OCI-LY1 (cell line): Measurements from ENCODE around the gene POU2F2.

Experiments
- H2AFZ ChIP-seq: fragments of 200-600 bp; sonication (generic), shearing (Covaris generic); 2 replicates; pipeline ENCODE4 v1.6.0; 2014; ENCODE audit warnings: antibody characterized with exemption, mild to moderate bottlenecking, low read length
- H3F3A ChIP-seq: fragments of 200-600 bp; sonication (generic), shearing (Covaris generic); 2 replicates; pipeline ENCODE4 v1.6.0; 2014; ENCODE audit warnings: mild to moderate bottlenecking, antibody characterized with exemption, low read length, moderate library complexity; ENCODE audit not compliant: insufficient read depth
- H3K27ac ChIP-seq: fragments of 200-600 bp; sonication (generic); 2 replicates; pipeline ENCODE4 v1.5.1; 2014; ENCODE audit warnings: low read length, mixed run types, mild to moderate bottlenecking, low read depth; ENCODE audit not compliant: poor library complexity, severe bottlenecking
- H3K27me3 ChIP-seq: fragments of 200-600 bp; sonication (generic); 2 replicates; pipeline ENCODE4 v1.6.0; 2014; ENCODE audit warnings: antibody characterized with exemption, mild to moderate bottlenecking, low read length, moderate library complexity; ENCODE audit not compliant: insufficient read depth
- H3K36me3 ChIP-seq: fragments of 200-600 bp; sonication (generic); 2 replicates; pipeline ENCODE4 v1.6.1; 2014; ENCODE audit warnings: mild to moderate bottlenecking, antibody characterized with exemption, low read length, moderate library complexity, mixed read lengths; ENCODE audit not compliant: insufficient read depth
- H3K4me1 ChIP-seq: fragments of 200-600 bp; sonication (generic); 2 replicates; pipeline ENCODE4 v1.5.1; 2014; ENCODE audit warnings: mild to moderate bottlenecking, low read length, moderate library complexity; ENCODE audit not compliant: insufficient read depth, severe bottlenecking
- H3K4me2 ChIP-seq: fragments of 200-600 bp; sonication (generic), shearing (Covaris generic); 2 replicates; pipeline ENCODE4 v1.6.1; 2014; ENCODE audit warnings: low read length
- H3K4me3 ChIP-seq: fragments of 200-600 bp; sonication (generic); 2 replicates; pipeline ENCODE4 v1.5.1; 2014; ENCODE audit warnings: low read length, low read depth, mild to moderate bottlenecking, mixed read lengths; ENCODE audit not compliant: poor library complexity, severe bottlenecking
- H3K79me2 ChIP-seq: fragments of 200-600 bp; shearing (Covaris generic); 2 replicates; pipeline ENCODE4 v1.6.1; 2016; ENCODE audit warnings: mixed run types, low read length, mixed read lengths; ENCODE audit not compliant: insufficient read depth
- H3K9ac ChIP-seq: fragments of 200-600 bp; sonication (generic), shearing (Covaris generic); 2 replicates; pipeline ENCODE4 v1.6.1; 2014; ENCODE audit warnings: mild to moderate bottlenecking, low read length, mixed read lengths
- H3K9me2 ChIP-seq: fragments of 200-600 bp; sonication (generic), shearing (Covaris generic); 2 replicates; pipeline ENCODE4 v1.6.1; 2014; ENCODE audit warnings: low read depth, mild to moderate bottlenecking, low read length, mixed read lengths
- H3K9me3 ChIP-seq: fragments of 200-600 bp; shearing (Covaris generic); 2 replicates; pipeline ENCODE4 v1.6.1; 2014; ENCODE audit warnings: low read length, mixed read lengths
- H4K20me1 ChIP-seq: fragments of 200-600 bp; sonication (generic), shearing (Covaris generic); 2 replicates; pipeline ENCODE4 v1.6.0; 2016; ENCODE audit warnings: mild to moderate bottlenecking, low read length; ENCODE audit not compliant: insufficient read depth
- CTCF ChIP-seq: fragments of 200-600 bp; sonication (generic), shearing (Covaris generic); IDR thresholded peaks from 2 replicates; pipeline ENCODE4 v1.5.1; 2017; ENCODE audit warnings: mild to moderate bottlenecking, antibody characterized with exemption, low read length, moderate library complexity, mixed read lengths
- EZH2 ChIP-seq: fragments of 200-600 bp; sonication (generic), shearing (Covaris generic); IDR thresholded peaks from 2 replicates; pipeline ENCODE4 v1.8.0; 2017; ENCODE audit warnings: borderline replicate concordance, mixed run types, mild to moderate bottlenecking, antibody characterized with exemption, low read length, moderate library complexity, mixed read lengths

POU2F2 gene

GRCh38 chr19:42062381-42062780 lies 69.9 kb downstream of the POU2F2 start:
- no peak overlapping the region for H3K4me3 ChIP-seq
- no peak overlapping the region for H3K9ac ChIP-seq
- H3F3A ChIP-seq, result no peaks in the 10 kb centered on the region
- no peak overlapping the region for H2AFZ ChIP-seq
- no peak overlapping the region for H3K27ac ChIP-seq
- H3K36me3 ChIP-seq, result no peaks in the 10 kb centered on the region
- no peaks in the 10 kb centered on the region for H3K27me3 ChIP-seq
- no peak for TF ChIP-seq CTCF
- no peak for TF ChIP-seq EZH2
- no peaks in the 10 kb centered on the region for H4K20me1 ChIP-seq
- no peaks in the 10 kb centered on the region for H3K4me1 ChIP-seq
- no peaks in the 10 kb centered on the region for H3K79me2 ChIP-seq
- no peak overlapping the region for H3K4me2 ChIP-seq
- H3K9me2 ChIP-seq, result no peaks in the 10 kb centered on the region
- no peaks in the 10 kb centered on the region for H3K9me3 ChIP-seq

GRCh38 chr19:42060117-42060516 lies 72.1 kb downstream of the POU2F2 start:
- Histone ChIP-seq H3K36me3 (no peaks in the 10 kb centered on the region), H2AFZ (no peak overlapping the region)

GRCh38 chr19:42059196-42059595 lies 73.0 kb downstream of the POU2F2 start:
- H3K27ac ChIP-seq, result no peak overlapping the region
- H3K9me3 ChIP-seq, result no peaks in the 10 kb centered on the region
- H3F3A ChIP-seq, result no peaks in the 10 kb centered on the region
- no peak overlapping the region for H3K9ac ChIP-seq
- no peak overlapping the region for H2AFZ ChIP-seq
- H3K79me2 ChIP-seq, result no peaks in the 10 kb centered on the region
- peaks cover 8% of the 10 kb centered on the region; the same call in 1 of the 2 replicates for H3K27me3 ChIP-seq
- no peaks in the 10 kb centered on the region for H3K36me3 ChIP-seq
- H3K4me1 ChIP-seq, result no peaks in the 10 kb centered on the region
- H3K9me2 ChIP-seq, result no peaks in the 10 kb centered on the region
- no peak overlapping the region for H3K4me2 ChIP-seq
- H4K20me1 ChIP-seq, result no peaks in the 10 kb centered on the region
- TF ChIP-seq EZH2, result no peak
- TF ChIP-seq CTCF, result no peak
- no peak overlapping the region for H3K4me3 ChIP-seq

More at GRCh38 chr19:42060117-42060516, 72.1 kb downstream of the POU2F2 start:
- TF ChIP-seq EZH2 (no peak), CTCF (no peak)
- no peak overlapping the region for H3K4me3 ChIP-seq
- 0 out of 2 replicates have a peak, but pooled peaks cover 2% of the 10 kb centered on the region for H3K27me3 ChIP-seq
- no peaks in the 10 kb centered on the region for H4K20me1 ChIP-seq
- no peaks in the 10 kb centered on the region for H3K79me2 ChIP-seq
- no peaks in the 10 kb centered on the region for H3K4me1 ChIP-seq
- no peak overlapping the region for H3K9ac ChIP-seq
- no peaks in the 10 kb centered on the region for H3F3A ChIP-seq
- no peaks in the 10 kb centered on the region for H3K9me2 ChIP-seq
- H3K9me3 ChIP-seq, result no peaks in the 10 kb centered on the region
- H3K4me2 ChIP-seq, result no peak overlapping the region
- no peak overlapping the region for H3K27ac ChIP-seq
